A673 (cell line): Measurements from ENCODE around the gene LHCGR.

Experiments used
- EZH2 ChIP-seq: fragments of 200-600 bp; sonication (generic); IDR thresholded peaks from 2 replicates; pipeline ENCODE4 v1.6.1; 2017; ENCODE audit warnings: borderline replicate concordance, low read depth, mild to moderate bottlenecking, mixed read lengths, antibody characterized with exemption, low read length; ENCODE audit not compliant: poor library complexity, severe bottlenecking
- TF ChIP-seq, protein P1 (sequence below): fragments of 300-800, 200-600 bp; sonication (generic); conservative IDR thresholded peaks from 2 replicates; pipeline ENCODE4 v1.5.1; 2017; ENCODE audit warnings: low read depth, mild to moderate bottlenecking, antibody characterized with exemption, low read length, moderate library complexity, mixed read lengths

DNA sequence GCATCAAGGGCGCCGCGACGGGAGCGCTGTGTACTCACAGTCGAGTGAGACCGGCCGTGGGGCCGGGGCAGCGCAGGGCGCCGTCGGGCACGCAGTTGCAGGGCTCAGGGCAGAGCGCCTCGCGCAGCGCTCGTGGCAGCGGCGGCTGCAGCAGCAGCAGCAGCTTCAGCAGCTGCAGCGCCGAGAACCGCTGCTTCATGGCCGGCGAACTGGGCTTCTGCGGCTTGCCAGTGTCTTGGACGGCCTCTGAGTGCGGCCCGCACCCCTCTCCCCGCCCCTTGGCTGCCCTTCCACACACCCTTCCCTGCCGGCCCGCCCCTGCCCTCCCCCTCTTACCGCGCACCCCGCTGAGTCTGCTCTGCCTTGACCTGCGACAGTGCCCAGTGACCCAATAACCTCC lies at the start of gene LHCGR:
- TF ChIP-seq, protein P1, sequence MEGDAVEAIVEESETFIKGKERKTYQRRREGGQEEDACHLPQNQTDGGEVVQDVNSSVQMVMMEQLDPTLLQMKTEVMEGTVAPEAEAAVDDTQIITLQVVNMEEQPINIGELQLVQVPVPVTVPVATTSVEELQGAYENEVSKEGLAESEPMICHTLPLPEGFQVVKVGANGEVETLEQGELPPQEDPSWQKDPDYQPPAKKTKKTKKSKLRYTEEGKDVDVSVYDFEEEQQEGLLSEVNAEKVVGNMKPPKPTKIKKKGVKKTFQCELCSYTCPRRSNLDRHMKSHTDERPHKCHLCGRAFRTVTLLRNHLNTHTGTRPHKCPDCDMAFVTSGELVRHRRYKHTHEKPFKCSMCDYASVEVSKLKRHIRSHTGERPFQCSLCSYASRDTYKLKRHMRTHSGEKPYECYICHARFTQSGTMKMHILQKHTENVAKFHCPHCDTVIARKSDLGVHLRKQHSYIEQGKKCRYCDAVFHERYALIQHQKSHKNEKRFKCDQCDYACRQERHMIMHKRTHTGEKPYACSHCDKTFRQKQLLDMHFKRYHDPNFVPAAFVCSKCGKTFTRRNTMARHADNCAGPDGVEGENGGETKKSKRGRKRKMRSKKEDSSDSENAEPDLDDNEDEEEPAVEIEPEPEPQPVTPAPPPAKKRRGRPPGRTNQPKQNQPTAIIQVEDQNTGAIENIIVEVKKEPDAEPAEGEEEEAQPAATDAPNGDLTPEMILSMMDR = no peak
- no peak for TF ChIP-seq EZH2
